ENCODE data around the gene TLE3.

TLE3 gene

DNA sequence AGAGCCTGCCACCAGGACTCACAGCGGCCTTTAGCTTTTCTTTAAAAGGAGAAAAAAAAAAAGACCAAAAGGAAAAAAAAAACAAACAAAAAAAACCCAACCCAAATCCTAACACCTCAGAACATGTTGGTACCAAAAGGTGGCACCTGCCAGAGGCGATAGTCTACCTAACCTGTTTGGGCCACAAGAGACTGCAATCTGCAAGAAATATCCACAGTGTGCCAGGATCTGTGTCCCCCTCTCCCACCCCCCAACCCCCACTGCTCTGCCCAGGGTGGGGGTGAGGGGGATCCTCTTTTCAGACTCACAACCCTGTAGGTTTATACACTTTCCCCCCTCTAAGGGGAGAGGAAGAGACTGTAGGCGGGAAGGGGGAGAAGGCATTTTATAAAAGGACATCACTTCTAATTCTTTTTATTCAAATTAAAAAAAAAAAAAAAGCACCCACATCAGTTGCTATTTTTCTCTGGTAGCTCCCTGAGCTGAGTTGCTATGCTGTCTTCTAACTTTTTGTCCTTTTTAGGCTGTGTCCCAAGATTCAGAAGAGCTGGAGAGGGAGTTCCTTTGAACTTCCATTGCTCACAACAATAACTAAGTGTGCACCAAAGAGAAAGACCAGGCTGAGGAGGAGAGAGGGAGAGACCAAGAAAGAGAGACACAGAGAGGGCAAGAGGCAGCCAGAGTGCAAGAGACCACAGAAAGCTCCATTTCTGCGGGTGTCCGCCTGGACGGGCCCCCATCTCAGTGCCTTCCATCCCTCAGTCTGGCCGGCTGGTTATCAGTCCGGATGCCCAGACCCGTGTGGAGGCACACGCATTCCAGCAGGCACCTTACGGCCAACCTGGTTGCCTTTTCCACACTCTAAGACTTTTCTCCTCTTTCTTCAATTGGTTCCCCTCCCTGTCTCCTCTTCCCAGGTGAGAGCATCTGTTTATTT, 48.9 kb downstream of the TLE3 start:
- no peak for TF ChIP-seq ZNF274 (IDR thresholded peaks at IDR 0.05; ENCODE audit: low read depth, low read length)
- TF ChIP-seq YY1 (IDR thresholded peaks at IDR 0.05; ENCODE audit: insufficient read depth, insufficient read length), result no peak
- TF ChIP-seq SUZ12 (IDR thresholded peaks at IDR 0.05; ENCODE audit: extremely low read depth, insufficient read depth, insufficient read length), result no peak
- H3K9me3 ChIP-seq (ENCODE audit: insufficient read depth, low read length), result no peaks in the 10 kb centered on the region
- DNase-seq (ENCODE audit: low read depth, low spot score), result no peak
- peaks cover 65% of the 10 kb centered on the region for H3K36me3 ChIP-seq (ENCODE audit: insufficient read depth, insufficient read length, low read length)
- no peak overlapping the region for H3K9ac ChIP-seq (ENCODE audit: insufficient read length, low read depth)
- no peaks in the 10 kb centered on the region for H3K27me3 ChIP-seq (ENCODE audit: insufficient read depth, insufficient read length)
- no peak overlapping the region for H3K4me3 ChIP-seq (ENCODE audit: insufficient read length, low read depth)
- H3K4me1 ChIP-seq (ENCODE audit: insufficient read depth, insufficient read length), result peaks cover 4% of the 10 kb centered on the region

DNA sequence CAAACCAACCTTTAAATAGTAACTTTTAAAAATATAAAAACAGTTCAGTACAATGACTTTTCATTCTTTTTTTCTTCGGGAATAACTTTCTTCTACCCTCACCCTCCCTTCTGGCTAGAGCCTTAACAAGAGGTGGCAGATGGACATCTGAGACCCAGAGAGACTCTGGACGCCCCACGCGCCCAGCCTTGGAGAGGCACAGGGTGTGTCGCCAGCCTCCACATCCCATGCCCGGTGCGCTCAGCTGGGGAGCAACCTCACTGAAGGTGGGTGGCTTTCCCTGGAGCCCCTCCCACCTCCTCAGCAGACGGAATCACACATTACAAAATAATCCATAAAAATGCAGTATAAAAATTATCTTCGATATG, 49.5 kb downstream of the TLE3 start:
- Histone ChIP-seq H3K9me3 (ENCODE audit: insufficient read depth, low read length) (no peaks in the 10 kb centered on the region), H3K9ac (ENCODE audit: insufficient read length, low read depth) (no peak overlapping the region), H3K27me3 (ENCODE audit: insufficient read depth, insufficient read length) (no peaks in the 10 kb centered on the region), H3K4me3 (ENCODE audit: insufficient read length, low read depth) (no peak overlapping the region), H3K36me3 (ENCODE audit: insufficient read depth, insufficient read length, low read length) (peaks cover 58% of the 10 kb centered on the region), H3K4me1 (ENCODE audit: insufficient read depth, insufficient read length) (peaks cover 4% of the 10 kb centered on the region)
- no peak for DNase-seq (ENCODE audit: low read depth, low spot score)
- TF ChIP-seq YY1 (IDR thresholded peaks at IDR 0.05; ENCODE audit: insufficient read depth, insufficient read length) (no peak), ZNF274 (IDR thresholded peaks at IDR 0.05; ENCODE audit: low read depth, low read length) (no peak), SUZ12 (IDR thresholded peaks at IDR 0.05; ENCODE audit: extremely low read depth, insufficient read depth, insufficient read length) (no peak)

- H3K27me3 ChIP-seq (ENCODE audit: insufficient read depth, insufficient read length), result no peaks in the 10 kb centered on the region
- no peak overlapping the region for H3K9ac ChIP-seq (ENCODE audit: insufficient read length, low read depth)
- no peaks in the 10 kb centered on the region for H3K9me3 ChIP-seq (ENCODE audit: insufficient read depth, low read length)
- H3K4me1 ChIP-seq (ENCODE audit: insufficient read depth, insufficient read length), result peaks cover 4% of the 10 kb centered on the region
- H3K4me3 ChIP-seq (ENCODE audit: insufficient read length, low read depth), result no peak overlapping the region
- peaks cover 53% of the 10 kb centered on the region for H3K36me3 ChIP-seq (ENCODE audit: insufficient read depth, insufficient read length, low read length)
- no peak for DNase-seq (ENCODE audit: low read depth, low spot score)
- TF ChIP-seq ZNF274 (IDR thresholded peaks at IDR 0.05; ENCODE audit: low read depth, low read length) (no peak), YY1 (IDR thresholded peaks at IDR 0.05; ENCODE audit: insufficient read depth, insufficient read length) (no peak), SUZ12 (IDR thresholded peaks at IDR 0.05; ENCODE audit: extremely low read depth, insufficient read depth, insufficient read length) (no peak)
These were observed 50.1 kb downstream of the TLE3 start for GRCh38 chr15:70047386-70048197.

- Histone ChIP-seq H3K9me3 (ENCODE audit: insufficient read depth, low read length) (no peaks in the 10 kb centered on the region), H3K36me3 (ENCODE audit: insufficient read depth, insufficient read length, low read length) (peaks cover 45% of the 10 kb centered on the region), H3K4me1 (ENCODE audit: insufficient read depth, insufficient read length) (peaks cover 2% of the 10 kb centered on the region), H3K27me3 (ENCODE audit: insufficient read depth, insufficient read length) (no peaks in the 10 kb centered on the region), H3K9ac (ENCODE audit: insufficient read length, low read depth) (no peak overlapping the region), H3K4me3 (ENCODE audit: insufficient read length, low read depth) (no peak overlapping the region)
- DNase-seq (ENCODE audit: low read depth, low spot score), result no peak
- TF ChIP-seq YY1 (IDR thresholded peaks at IDR 0.05; ENCODE audit: insufficient read depth, insufficient read length), result no peak
- TF ChIP-seq SUZ12 (IDR thresholded peaks at IDR 0.05; ENCODE audit: extremely low read depth, insufficient read depth, insufficient read length), result no peak
- no peak for TF ChIP-seq ZNF274 (IDR thresholded peaks at IDR 0.05; ENCODE audit: low read depth, low read length)
These were observed 50.9 kb downstream of the TLE3 start for GRCh38 chr15:70046679-70047369.

DNA sequence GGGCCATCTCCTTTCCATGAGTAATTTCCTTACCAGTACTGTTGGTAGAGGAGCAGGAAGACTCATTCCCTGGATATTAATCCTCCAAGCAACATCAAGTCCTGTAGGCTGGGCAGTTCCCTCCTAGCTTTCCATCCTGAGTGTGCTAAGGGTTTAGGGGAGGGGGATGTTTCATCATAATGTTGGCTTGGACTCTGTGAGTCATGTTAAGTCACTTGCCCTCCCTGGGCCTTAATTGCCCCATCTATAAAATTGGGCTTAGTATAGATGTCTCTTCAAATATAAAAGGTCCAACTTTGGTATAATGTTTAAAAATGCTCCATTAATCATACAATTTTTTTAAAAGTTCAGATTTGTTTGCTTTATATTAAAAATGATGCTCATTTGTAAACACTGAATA, 52.7 kb downstream of the TLE3 start:
- H3K36me3 ChIP-seq (ENCODE audit: insufficient read depth, insufficient read length, low read length), result peaks cover 28% of the 10 kb centered on the region
- no peak for TF ChIP-seq ZNF274 (IDR thresholded peaks at IDR 0.05; ENCODE audit: low read depth, low read length)
- TF ChIP-seq SUZ12 (IDR thresholded peaks at IDR 0.05; ENCODE audit: extremely low read depth, insufficient read depth, insufficient read length), result no peak
- no peak for TF ChIP-seq YY1 (IDR thresholded peaks at IDR 0.05; ENCODE audit: insufficient read depth, insufficient read length)
- no peaks in the 10 kb centered on the region for H3K27me3 ChIP-seq (ENCODE audit: insufficient read depth, insufficient read length)
- H3K4me3 ChIP-seq (ENCODE audit: insufficient read length, low read depth), result no peak overlapping the region
- no peak overlapping the region for H3K9ac ChIP-seq (ENCODE audit: insufficient read length, low read depth)
- H3K4me1 ChIP-seq (ENCODE audit: insufficient read depth, insufficient read length), result peaks cover 2% of the 10 kb centered on the region
- no peak for DNase-seq (ENCODE audit: low read depth, low spot score)
- no peaks in the 10 kb centered on the region; the same call in none of the 2 replicates for H3K9me3 ChIP-seq (ENCODE audit: insufficient read depth, low read length)

DNA sequence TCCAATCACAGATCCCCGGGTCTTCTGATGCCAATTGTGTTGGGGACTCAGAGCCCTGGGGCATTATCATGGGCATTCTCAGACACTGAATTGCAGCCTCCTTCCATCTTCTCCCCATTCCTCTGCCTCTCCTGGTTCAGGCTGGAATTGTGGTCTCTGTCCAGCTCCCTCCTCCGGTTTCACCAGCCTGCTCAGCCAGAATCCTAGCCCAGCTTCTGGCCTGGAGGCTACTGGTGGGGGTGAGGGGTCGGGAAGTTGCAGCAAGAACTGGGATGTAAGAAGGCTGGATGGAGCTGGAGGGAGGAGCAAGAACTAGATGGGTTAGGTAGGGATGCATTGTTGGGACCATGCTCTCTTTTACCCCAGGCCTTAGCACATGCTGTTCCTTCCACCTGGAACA, 53.5 kb downstream of the TLE3 start:
- H3K9ac ChIP-seq (ENCODE audit: insufficient read length, low read depth), result no peak overlapping the region
- no peaks in the 10 kb centered on the region; the same call in none of the 2 replicates for H3K9me3 ChIP-seq (ENCODE audit: insufficient read depth, low read length)
- no peak for DNase-seq (ENCODE audit: low read depth, low spot score)
- no peaks in the 10 kb centered on the region for H3K27me3 ChIP-seq (ENCODE audit: insufficient read depth, insufficient read length)
- TF ChIP-seq YY1 (IDR thresholded peaks at IDR 0.05; ENCODE audit: insufficient read depth, insufficient read length), result no peak
- no peak for TF ChIP-seq SUZ12 (IDR thresholded peaks at IDR 0.05; ENCODE audit: extremely low read depth, insufficient read depth, insufficient read length)
- no peak for TF ChIP-seq ZNF274 (IDR thresholded peaks at IDR 0.05; ENCODE audit: low read depth, low read length)
- no peak overlapping the region for H3K4me3 ChIP-seq (ENCODE audit: insufficient read length, low read depth)
- peaks cover 19% of the 10 kb centered on the region for H3K36me3 ChIP-seq (ENCODE audit: insufficient read depth, insufficient read length, low read length)
- peaks cover 2% of the 10 kb centered on the region for H3K4me1 ChIP-seq (ENCODE audit: insufficient read depth, insufficient read length)
